Measurements from ENCODE around the gene FAM237B. TPM values are rescaled to one million over a fixed set of nuclear protein-coding genes. Genes with fewer than 3 reads are reported as not detected.
A peak's percentile ranks its signal among the peaks of the same experiment; 100 is the strongest.

The FAM237B gene
- total and polyA plus RNA-seq, 4 donors = not detected

GRCh38 chr7:90288154-90288553, 33.0 kb downstream of the FAM237B start:
- no peak overlapping the region for H3K9ac ChIP-seq (ENCODE audit: low read depth in 1 of 2, low read length in 2 of 2)
- WGBS = 94% methylated on average over 3 of the region's 3 CpGs
- DNase-seq (ENCODE audit: low spot score) = no peak
- H3K4me3 ChIP-seq (ENCODE audit: low read depth in 1 of 3, low read length in 3 of 3) = no peak overlapping the region
- no peaks in the 10 kb centered on the region for H3K4me1 ChIP-seq (ENCODE audit: control insufficient read depth in 4 of 4, insufficient read depth in 4 of 4, low read length in 3 of 4)
- H3K27me3 ChIP-seq (ENCODE audit: control insufficient read depth in 4 of 4, insufficient read depth in 4 of 4, low read length in 3 of 4) = no peaks in the 10 kb centered on the region
- no peaks in the 10 kb centered on the region for H3K9me3 ChIP-seq (ENCODE audit: control insufficient read depth in 4 of 4, low read length in 3 of 4)
- H3K36me3 ChIP-seq (ENCODE audit: control insufficient read depth in 4 of 4, insufficient read depth in 3 of 4, low read depth in 1 of 4, low read length in 3 of 4) = no peaks in the 10 kb centered on the region
- TF ChIP-seq EGR1 (IDR thresholded peaks at IDR 0.05; ENCODE audit: low read depth in 2 of 2) = no peak
- no peak for TF ChIP-seq RAD21 (IDR thresholded peaks at IDR 0.05)
- TF ChIP-seq HNF4G (IDR thresholded peaks at IDR 0.05) = no peak
- TF ChIP-seq GABPA (IDR thresholded peaks at IDR 0.05 in 1 of 2, conservative IDR thresholded peaks at IDR 0.05 in 1 of 2) = no peak
- TF ChIP-seq FOXA2 (IDR thresholded peaks at IDR 0.05) = no peak
- no peak for TF ChIP-seq RXRA (IDR thresholded peaks at IDR 0.05)
- no peak for TF ChIP-seq FOXA1 (IDR thresholded peaks at IDR 0.05)
- no peak for TF ChIP-seq MAX (IDR thresholded peaks at IDR 0.05)
- TF ChIP-seq CTCF (IDR thresholded peaks at IDR 0.05; ENCODE audit: low read depth, low read length, missing input control) = no peak
- H3K27ac ChIP-seq (ENCODE audit: low read depth in 1 of 2, low read length in 2 of 2) = no peak overlapping the region

- 69% methylated on average over 5 of the region's 5 CpGs for WGBS
- DNase-seq (ENCODE audit: low spot score) = no peak
- TF ChIP-seq HNF4A (conservative IDR thresholded peaks at IDR 0.05) (peak; percentile 72 to 77), SP1 (IDR thresholded peaks at IDR 0.05) (peak; percentile 47), YY1 (IDR thresholded peaks at IDR 0.05) (no peak), HNF4G (IDR thresholded peaks at IDR 0.05) (peak; percentile 50), FOXA2 (IDR thresholded peaks at IDR 0.05) (no peak)
- H3K36me3 ChIP-seq (ENCODE audit: control insufficient read depth in 4 of 4, insufficient read depth in 3 of 4, low read depth in 1 of 4, low read length in 3 of 4) = no peaks in the 10 kb centered on the region
- H3K9me3 ChIP-seq (ENCODE audit: control insufficient read depth in 4 of 4, low read length in 3 of 4) = no peaks in the 10 kb centered on the region
- H3K4me1 ChIP-seq (ENCODE audit: control insufficient read depth in 4 of 4, insufficient read depth in 4 of 4, low read length in 3 of 4) = peaks cover 0 to 25% (median 3%) of the 10 kb centered on the region in 4 donors
- H3K9ac ChIP-seq (ENCODE audit: low read depth in 1 of 2, low read length in 2 of 2) = no peak overlapping the region
- no peaks in the 10 kb centered on the region for H3K27me3 ChIP-seq (ENCODE audit: control insufficient read depth in 4 of 4, insufficient read depth in 4 of 4, low read length in 3 of 4)
- no peak overlapping the region for H3K27ac ChIP-seq (ENCODE audit: low read depth in 1 of 2, low read length in 2 of 2)
- no peak overlapping the region for H3K4me3 ChIP-seq (ENCODE audit: low read depth in 1 of 3, low read length in 3 of 3)
These were observed 44.9 kb downstream of the FAM237B start for GRCh38 chr7:90276033-90276728.

- Histone ChIP-seq H3K4me3 (ENCODE audit: low read depth in 1 of 3, low read length in 3 of 3) (no peak overlapping the region), H3K9me3 (ENCODE audit: control insufficient read depth in 4 of 4, low read length in 3 of 4) (no peaks in the 10 kb centered on the region), H3K27ac (ENCODE audit: low read depth in 1 of 2, low read length in 2 of 2) (no peak overlapping the region), H3K9ac (ENCODE audit: low read depth in 1 of 2, low read length in 2 of 2) (no peak overlapping the region), H3K4me1 (ENCODE audit: control insufficient read depth in 4 of 4, insufficient read depth in 4 of 4, low read length in 3 of 4) (peaks cover 3 to 45% (median 18%) of the 10 kb centered on the region in 4 donors), H3K36me3 (ENCODE audit: control insufficient read depth in 4 of 4, insufficient read depth in 3 of 4, low read depth in 1 of 4, low read length in 3 of 4) (no peaks in the 10 kb centered on the region), H3K27me3 (ENCODE audit: control insufficient read depth in 4 of 4, insufficient read depth in 4 of 4, low read length in 3 of 4) (no peaks in the 10 kb centered on the region)
- no peak for DNase-seq (ENCODE audit: low spot score)
- no peak for TF ChIP-seq REST (IDR thresholded peaks at IDR 0.05)
- no peak for TF ChIP-seq RAD21 (IDR thresholded peaks at IDR 0.05)
- no peak for TF ChIP-seq GABPA (IDR thresholded peaks at IDR 0.05 in 1 of 2, conservative IDR thresholded peaks at IDR 0.05 in 1 of 2)
- TF ChIP-seq RXRA (IDR thresholded peaks at IDR 0.05) = no peak
- TF ChIP-seq FOXA2 (IDR thresholded peaks at IDR 0.05) = no peak
- TF ChIP-seq YY1 (IDR thresholded peaks at IDR 0.05) = no peak
- no peak for TF ChIP-seq ATF3 (IDR thresholded peaks at IDR 0.05)
These were observed 46.9 kb downstream of the FAM237B start for GRCh38 chr7:90274161-90274560.

Measured in liver (tissue), 9 donors.